GM23338 (cell line): ENCODE results near the gene FANCC. TPM values are rescaled to one million over a fixed set of nuclear protein-coding genes. Genes with fewer than 3 reads are reported as not detected.

ENCODE experiments used
- ATAC-seq: fragments of 200-7000 bp; cut with Tn5 transposase; 3 replicates; pipeline ENCODE4 v1.9.1; 2020
- DNase-seq: peaks from one replicate; pipeline ENCODE4 v3.0.0-alpha.2; 2015; ENCODE audit warnings: low spot score
- H2AFZ ChIP-seq: fragments of 200-600 bp; sonication (generic); 2 replicates; pipeline ENCODE4 v1.8.0; 2016; ENCODE audit warnings: antibody characterized with exemption, mild to moderate bottlenecking, moderate library complexity
- H3F3A ChIP-seq: fragments of 200-600 bp; sonication (generic); replicated peaks from 2 replicates; pipeline ENCODE4 v1.8.0; 2017; ENCODE audit warnings: antibody characterized with exemption, mixed run types, low read depth
- H3K27ac ChIP-seq: fragments of 200-600 bp; sonication (generic); 2 replicates; pipeline ENCODE4 v1.6.1; 2016; ENCODE audit warnings: low read depth
- H3K27me3 ChIP-seq: fragments of 200-600 bp; sonication (generic); 2 replicates; pipeline ENCODE4 v1.8.0; 2016; ENCODE audit warnings: mild to moderate bottlenecking, mixed run types, moderate library complexity; ENCODE audit not compliant: insufficient read depth
- H3K36me3 ChIP-seq: fragments of 200-600 bp; sonication (generic); 2 replicates; pipeline ENCODE4 v1.8.0; 2016; ENCODE audit warnings: mild to moderate bottlenecking; ENCODE audit not compliant: insufficient read depth
- H3K4me1 ChIP-seq: fragments of 200-600 bp; sonication (generic); 2 replicates; pipeline ENCODE4 v1.8.0; 2016; ENCODE audit warnings: mild to moderate bottlenecking, moderate library complexity; ENCODE audit not compliant: insufficient read depth
- H3K4me2 ChIP-seq: fragments of 200-600 bp; sonication (generic); 2 replicates; pipeline ENCODE4 v1.7.1; 2017; ENCODE audit warnings: mixed run types
- H3K4me3 ChIP-seq: fragments of 200-600 bp; sonication (generic); 2 replicates; pipeline ENCODE4 v1.6.1; 2016; ENCODE audit warnings: mixed run types
- H3K79me2 ChIP-seq: fragments of 200-600 bp; sonication (generic); replicated peaks from 2 replicates; pipeline ENCODE4 v1.8.0; 2017; ENCODE audit warnings: mild to moderate bottlenecking; ENCODE audit not compliant: insufficient read depth
- H3K9me2 ChIP-seq: fragments of 200-600 bp; sonication (generic); 2 replicates; pipeline ENCODE4 v1.8.0; 2017; ENCODE audit not compliant: insufficient read depth
- H4K20me1 ChIP-seq: fragments of 200-600 bp; sonication (generic); replicated peaks from 2 replicates; pipeline ENCODE4 v1.8.0; 2017; ENCODE audit warnings: mild to moderate bottlenecking; ENCODE audit not compliant: insufficient read depth
- H3K27ac Mint-ChIP-seq: 2 replicates; pipeline ENCODE4 v1.8.0; 2020; ENCODE audit warnings: inconsistent platforms, mild to moderate bottlenecking, moderate library complexity, mixed read lengths
- H3K27me3 Mint-ChIP-seq: 3 replicates; pipeline ENCODE4 v1.8.0; 2022; ENCODE audit warnings: low read depth, mild to moderate bottlenecking, moderate library complexity, mixed read lengths, inconsistent platforms; ENCODE audit not compliant: insufficient read depth, poor library complexity
- H3K36me3 Mint-ChIP-seq: 3 replicates; pipeline ENCODE4 v1.8.0; 2021; ENCODE audit warnings: low read depth, mild to moderate bottlenecking, inconsistent platforms, moderate library complexity, mixed read lengths
- H3K4me1 Mint-ChIP-seq: 3 replicates; pipeline ENCODE4 v1.8.0; 2020; ENCODE audit warnings: mild to moderate bottlenecking, inconsistent platforms, mixed read lengths
- H3K4me3 Mint-ChIP-seq: 3 replicates; pipeline ENCODE4 v1.8.0; 2021; ENCODE audit warnings: moderate library complexity, mild to moderate bottlenecking, inconsistent platforms, mixed read lengths
- H3K9me3 Mint-ChIP-seq: 3 replicates; pipeline ENCODE4 v1.8.0; 2020; ENCODE audit warnings: moderate library complexity, mild to moderate bottlenecking, inconsistent platforms, mixed read lengths
- EZH2 ChIP-seq: fragments of 200-600 bp; sonication (generic); IDR thresholded peaks from one replicate; pipeline ENCODE4 v1.8.0; 2017; ENCODE audit warnings: antibody characterized with exemption, mild to moderate bottlenecking, low read depth; ENCODE audit not compliant: unreplicated experiment
- EZH2phosphoT487 ChIP-seq: fragments of 200-600 bp; sonication (generic); IDR thresholded peaks from one replicate; pipeline ENCODE4 v1.8.1; 2018; ENCODE audit warnings: antibody characterized with exemption; ENCODE audit not compliant: unreplicated experiment
- NANOG ChIP-seq: IDR thresholded peaks from 2 replicates; pipeline ENCODE4 v1.6.1; 2016; ENCODE audit warnings: antibody characterized with exemption, borderline replicate concordance
- POLR2AphosphoS5 ChIP-seq: IDR thresholded peaks from 2 replicates; pipeline ENCODE4 v1.6.1; 2016; ENCODE audit warnings: antibody characterized with exemption, low read depth
- STAT1 ChIP-seq: IDR thresholded peaks from one replicate; pipeline ENCODE4 v1.6.1; 2016; ENCODE audit warnings: antibody characterized with exemption; ENCODE audit not compliant: unreplicated experiment
- ZNF331 ChIP-seq: fragments of 250-450 bp; sonication (Bioruptor Pico); IDR thresholded peaks from 2 replicates; pipeline ENCODE4 v1.5.0; 2020; ENCODE audit warnings: low read depth, mild to moderate bottlenecking, moderate library complexity
- polyA plus RNA-seq: library from polyadenylated mRNA; unstranded; fragments of >200 nt; fragmentation: Nextera tagmentation; extraction: Ambion mirVana; gene quantifications from 2 replicates; pipeline ENCODE4 v1.2.1, GENCODE V29; 2016
- total RNA-seq: library from RNA; depleted of rRNA; stranded (reverse); fragments of >200 nt; shearing (Covaris generic); gene quantifications from 2 replicates; pipeline ENCODE4 v1.2.3, GENCODE V29; 2014
- TF ChIP-seq, protein P1 (sequence below): IDR thresholded peaks from one replicate; pipeline ENCODE4 v1.6.1; 2018; ENCODE audit warnings: antibody characterized with exemption; ENCODE audit not compliant: unreplicated experiment
- TF ChIP-seq, protein P2 (sequence below): IDR thresholded peaks from 2 replicates; pipeline ENCODE4 v1.6.1; 2016; ENCODE audit warnings: antibody characterized with exemption
- TF ChIP-seq, protein P3 (sequence below), 2 experiments: fragments of 200-600 bp in 1 of 2; sonication (generic) in 1 of 2; conservative IDR thresholded peaks; 2 replicates each; pipeline versions ENCODE4 v1.5.1 to v1.6.1; 2016 to 2017; ENCODE audit warnings: antibody characterized with exemption in 2 of 2, low read depth in 2 of 2, mild to moderate bottlenecking in 2 of 2, moderate library complexity in 1 of 2

Gene FANCC
- total and polyA plus RNA-seq, 2 experiments from 2014 or later: 7.8 to 18.1 TPM

DNA sequence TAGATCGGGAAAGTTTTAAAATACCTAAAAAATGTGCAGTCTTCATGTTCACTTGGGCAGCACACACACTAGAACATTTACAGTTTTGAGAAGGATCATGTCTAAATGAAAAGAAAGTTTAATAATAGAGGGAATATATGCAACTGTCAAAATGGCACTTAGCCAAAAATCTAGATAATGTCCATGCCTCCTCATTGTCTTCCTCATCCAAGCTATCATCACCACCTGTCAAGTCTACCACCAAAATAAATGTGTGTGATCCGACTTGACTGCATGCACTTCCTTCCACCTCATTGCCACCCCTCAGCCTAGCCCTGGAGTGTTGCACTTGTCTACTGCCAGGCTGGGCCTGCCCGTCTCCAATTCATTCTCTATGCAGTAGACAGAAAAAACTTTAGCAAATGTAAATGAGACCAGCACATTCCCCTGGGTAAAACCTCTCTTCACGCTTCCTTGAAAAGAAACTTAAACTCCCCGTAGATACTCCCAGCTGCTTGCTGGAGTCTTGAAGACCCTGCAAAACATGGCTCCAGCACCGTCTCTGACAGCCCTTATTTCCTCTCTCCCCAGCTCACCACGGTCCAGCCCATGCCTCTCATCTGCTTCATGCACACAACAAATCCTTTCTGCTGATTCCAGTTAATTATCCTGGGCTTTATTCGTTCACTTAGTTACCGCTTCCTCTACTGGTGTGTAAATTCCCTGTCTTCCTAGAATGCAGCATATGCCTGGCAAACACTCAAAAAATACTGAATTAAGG is 66.9 kb downstream of the FANCC start (continued):
- TF ChIP-seq ZNF331 (CRISPR knock-in tag): no peak
- TF ChIP-seq, protein P1, sequence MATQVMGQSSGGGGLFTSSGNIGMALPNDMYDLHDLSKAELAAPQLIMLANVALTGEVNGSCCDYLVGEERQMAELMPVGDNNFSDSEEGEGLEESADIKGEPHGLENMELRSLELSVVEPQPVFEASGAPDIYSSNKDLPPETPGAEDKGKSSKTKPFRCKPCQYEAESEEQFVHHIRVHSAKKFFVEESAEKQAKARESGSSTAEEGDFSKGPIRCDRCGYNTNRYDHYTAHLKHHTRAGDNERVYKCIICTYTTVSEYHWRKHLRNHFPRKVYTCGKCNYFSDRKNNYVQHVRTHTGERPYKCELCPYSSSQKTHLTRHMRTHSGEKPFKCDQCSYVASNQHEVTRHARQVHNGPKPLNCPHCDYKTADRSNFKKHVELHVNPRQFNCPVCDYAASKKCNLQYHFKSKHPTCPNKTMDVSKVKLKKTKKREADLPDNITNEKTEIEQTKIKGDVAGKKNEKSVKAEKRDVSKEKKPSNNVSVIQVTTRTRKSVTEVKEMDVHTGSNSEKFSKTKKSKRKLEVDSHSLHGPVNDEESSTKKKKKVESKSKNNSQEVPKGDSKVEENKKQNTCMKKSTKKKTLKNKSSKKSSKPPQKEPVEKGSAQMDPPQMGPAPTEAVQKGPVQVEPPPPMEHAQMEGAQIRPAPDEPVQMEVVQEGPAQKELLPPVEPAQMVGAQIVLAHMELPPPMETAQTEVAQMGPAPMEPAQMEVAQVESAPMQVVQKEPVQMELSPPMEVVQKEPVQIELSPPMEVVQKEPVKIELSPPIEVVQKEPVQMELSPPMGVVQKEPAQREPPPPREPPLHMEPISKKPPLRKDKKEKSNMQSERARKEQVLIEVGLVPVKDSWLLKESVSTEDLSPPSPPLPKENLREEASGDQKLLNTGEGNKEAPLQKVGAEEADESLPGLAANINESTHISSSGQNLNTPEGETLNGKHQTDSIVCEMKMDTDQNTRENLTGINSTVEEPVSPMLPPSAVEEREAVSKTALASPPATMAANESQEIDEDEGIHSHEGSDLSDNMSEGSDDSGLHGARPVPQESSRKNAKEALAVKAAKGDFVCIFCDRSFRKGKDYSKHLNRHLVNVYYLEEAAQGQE: no peak
- TF ChIP-seq, protein P2, sequence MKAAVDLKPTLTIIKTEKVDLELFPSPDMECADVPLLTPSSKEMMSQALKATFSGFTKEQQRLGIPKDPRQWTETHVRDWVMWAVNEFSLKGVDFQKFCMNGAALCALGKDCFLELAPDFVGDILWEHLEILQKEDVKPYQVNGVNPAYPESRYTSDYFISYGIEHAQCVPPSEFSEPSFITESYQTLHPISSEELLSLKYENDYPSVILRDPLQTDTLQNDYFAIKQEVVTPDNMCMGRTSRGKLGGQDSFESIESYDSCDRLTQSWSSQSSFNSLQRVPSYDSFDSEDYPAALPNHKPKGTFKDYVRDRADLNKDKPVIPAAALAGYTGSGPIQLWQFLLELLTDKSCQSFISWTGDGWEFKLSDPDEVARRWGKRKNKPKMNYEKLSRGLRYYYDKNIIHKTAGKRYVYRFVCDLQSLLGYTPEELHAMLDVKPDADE: no peak
- TF ChIP-seq, protein P3, sequence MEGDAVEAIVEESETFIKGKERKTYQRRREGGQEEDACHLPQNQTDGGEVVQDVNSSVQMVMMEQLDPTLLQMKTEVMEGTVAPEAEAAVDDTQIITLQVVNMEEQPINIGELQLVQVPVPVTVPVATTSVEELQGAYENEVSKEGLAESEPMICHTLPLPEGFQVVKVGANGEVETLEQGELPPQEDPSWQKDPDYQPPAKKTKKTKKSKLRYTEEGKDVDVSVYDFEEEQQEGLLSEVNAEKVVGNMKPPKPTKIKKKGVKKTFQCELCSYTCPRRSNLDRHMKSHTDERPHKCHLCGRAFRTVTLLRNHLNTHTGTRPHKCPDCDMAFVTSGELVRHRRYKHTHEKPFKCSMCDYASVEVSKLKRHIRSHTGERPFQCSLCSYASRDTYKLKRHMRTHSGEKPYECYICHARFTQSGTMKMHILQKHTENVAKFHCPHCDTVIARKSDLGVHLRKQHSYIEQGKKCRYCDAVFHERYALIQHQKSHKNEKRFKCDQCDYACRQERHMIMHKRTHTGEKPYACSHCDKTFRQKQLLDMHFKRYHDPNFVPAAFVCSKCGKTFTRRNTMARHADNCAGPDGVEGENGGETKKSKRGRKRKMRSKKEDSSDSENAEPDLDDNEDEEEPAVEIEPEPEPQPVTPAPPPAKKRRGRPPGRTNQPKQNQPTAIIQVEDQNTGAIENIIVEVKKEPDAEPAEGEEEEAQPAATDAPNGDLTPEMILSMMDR (conservative IDR thresholded peaks at IDR 0.05; ENCODE audit: low read depth in 2 of 2): no peak
- no peak for TF ChIP-seq EZH2phosphoT487

DNA sequence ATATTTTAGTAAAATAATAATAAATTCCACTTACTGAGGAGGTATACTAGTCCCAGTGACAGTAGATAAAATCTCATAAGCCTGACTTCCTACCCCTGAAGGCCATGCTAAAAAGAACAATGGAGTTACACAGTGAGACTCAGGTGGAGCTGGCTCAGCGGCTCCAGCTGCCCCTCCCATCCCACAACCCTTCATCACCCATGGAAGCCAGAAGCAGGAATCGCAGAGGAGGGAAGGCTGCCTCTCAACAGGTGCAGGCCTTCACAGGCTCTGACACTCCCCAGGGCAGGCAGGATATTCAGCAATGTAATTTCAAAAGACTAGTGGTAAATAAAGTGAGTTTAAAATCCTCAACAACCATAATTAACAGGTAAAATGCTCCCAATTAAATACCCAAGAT is 67.5 kb downstream of the FANCC start:
- Histone ChIP-seq H3K79me2 (no peaks in the 10 kb centered on the region), H3K4me3 (no peak overlapping the region), H3F3A (no peaks in the 10 kb centered on the region), H4K20me1 (peaks cover 4% of the 10 kb centered on the region; the same call in 1 of the 2 replicates), H3K27ac (no peak overlapping the region), H3K9me2 (no peaks in the 10 kb centered on the region), H3K27me3 (no peaks in the 10 kb centered on the region), H3K4me2 (no peak overlapping the region), H3K36me3 (no peaks in the 10 kb centered on the region), H3K4me1 (0 out of 2 replicates have a peak, but pooled peaks cover 5% of the 10 kb centered on the region), H2AFZ (no peak overlapping the region)
- ATAC-seq: peak; percentile 92
- H3K4me1 Mint-ChIP-seq: peaks cover 11% of the 10 kb centered on the region
- peak; percentile 37 for DNase-seq
- H3K9me3 Mint-ChIP-seq: peaks cover under 1% of the 10 kb centered on the region; the same call in 2 of the 3 replicates
- H3K4me3 Mint-ChIP-seq: no peak overlapping the region
- peaks cover 7% of the 10 kb centered on the region for H3K36me3 Mint-ChIP-seq
- H3K27ac Mint-ChIP-seq: no peak overlapping the region
- H3K27me3 Mint-ChIP-seq: peaks cover 2% of the 10 kb centered on the region
- TF ChIP-seq ZNF331 (CRISPR knock-in tag) (no peak), EZH2 (no peak), NANOG (no peak), STAT1 (no peak), POLR2AphosphoS5 (no peak)
- TF ChIP-seq, protein P1: no peak
